ENCODE results near the gene DISC1. TPM values are rescaled to one million over a fixed set of nuclear protein-coding genes. Genes with fewer than 3 reads are reported as not detected.
A peak's percentile ranks its signal among the peaks of the same experiment; 100 is the strongest.

Gene DISC1
- total RNA-seq, 1 experiment from 2014 or later: 1.8 TPM

DNA sequence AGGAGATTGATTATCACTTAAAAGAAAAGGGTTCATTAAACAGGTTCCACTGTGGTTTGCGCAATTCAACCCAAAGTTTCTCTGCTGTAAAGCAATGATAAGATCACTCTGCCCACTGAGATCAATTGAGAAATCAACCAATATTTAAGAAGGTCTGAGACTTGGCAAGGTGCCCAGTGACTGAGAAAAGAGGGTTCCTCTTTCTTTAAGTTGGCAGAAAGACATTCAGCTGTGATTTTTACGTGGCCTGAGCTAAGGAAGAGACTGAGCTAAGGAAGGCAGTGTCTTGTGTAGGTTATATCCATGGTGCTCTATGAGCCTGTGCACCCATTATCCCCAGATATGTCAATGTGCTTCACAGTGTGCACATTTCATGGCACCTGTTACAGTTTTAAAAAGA lies 344.1 kb downstream of the DISC1 start:
- ChIA-PET POLR2A (ENCODE audit: low non-redundant PET) (no interaction called here), CTCF (no interaction called here)
- intact Hi-C loops (cut with micrococcal nuclease; ENCODE audit: unreplicated experiment): no loop called here
- H3K27ac ChIP-seq (ENCODE audit: low read depth, low read length, poor library complexity, severe bottlenecking): no peak overlapping the region
- H3K4me3 ChIP-seq (ENCODE audit: low read depth, low read length, poor library complexity, severe bottlenecking): no peak overlapping the region
- H3K27me3 ChIP-seq (replicated peaks; ENCODE audit: insufficient read depth, low read depth, low read length, poor library complexity): no peaks in the 10 kb centered on the region
- no TSS peak for BruUV-seq (replicated peaks)
- no peaks in the 10 kb centered on the region for H3K36me3 ChIP-seq (ENCODE audit: insufficient read depth, low read length, poor library complexity, severe bottlenecking)
- peaks cover 5% of the 10 kb centered on the region for H3K4me1 ChIP-seq (ENCODE audit: insufficient read depth, low read length, poor library complexity, severe bottlenecking)
- no peak for TF ChIP-seq EZH2 (IDR thresholded peaks at IDR 0.05; ENCODE audit: borderline replicate concordance, low read depth, low read length, poor library complexity, severe bottlenecking)
- TF ChIP-seq CTCF (conservative IDR thresholded peaks at IDR 0.05; ENCODE audit: low read depth, low read length): no peak
- H3K9me3 ChIP-seq (ENCODE audit: low read depth, low read length, poor library complexity, severe bottlenecking): no peaks in the 10 kb centered on the region
- DNase-seq (ENCODE audit: low spot score): peak; percentile 40

DNA sequence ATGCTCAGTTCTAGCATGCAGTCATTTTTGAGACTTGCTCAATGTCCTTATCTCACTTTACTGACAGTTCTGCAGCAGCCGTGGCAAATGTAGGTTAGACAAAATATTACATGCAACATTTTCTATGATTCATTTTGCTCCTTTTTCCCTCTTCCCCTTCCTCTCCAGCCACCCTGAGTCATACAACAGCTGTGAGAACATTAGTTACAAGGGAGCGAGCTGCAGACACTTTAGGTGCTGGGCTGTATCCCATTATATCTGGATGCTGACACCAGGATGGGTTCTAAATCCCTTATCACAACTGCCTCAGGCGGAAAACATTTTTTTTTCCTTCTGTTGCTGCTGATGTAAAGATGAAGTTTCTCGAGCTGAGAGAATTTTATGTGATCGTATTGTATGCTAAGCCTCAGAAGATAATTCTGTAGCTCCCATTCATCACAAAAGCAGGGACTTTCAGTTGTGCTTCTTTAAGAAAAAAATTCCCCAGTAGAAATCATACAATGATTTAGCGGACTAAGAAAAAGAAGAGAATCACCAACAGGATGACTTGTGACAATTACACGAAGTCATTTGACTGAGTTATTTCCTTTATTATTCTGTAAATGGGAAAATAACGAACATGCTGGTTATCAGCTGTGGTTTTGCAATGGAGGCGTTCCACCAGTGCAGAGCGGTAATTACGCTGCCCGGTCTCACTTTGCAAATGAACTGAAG lies 345.0 kb downstream of the DISC1 start:
- ChIA-PET POLR2A (ENCODE audit: low non-redundant PET) (no interaction called here), CTCF (no interaction called here)
- no peaks in the 10 kb centered on the region for H3K27me3 ChIP-seq (replicated peaks; ENCODE audit: insufficient read depth, low read depth, low read length, poor library complexity)
- no TSS peak for BruUV-seq (replicated peaks)
- DNase-seq (ENCODE audit: low spot score): peak; percentile 17
- no peaks in the 10 kb centered on the region for H3K9me3 ChIP-seq (ENCODE audit: low read depth, low read length, poor library complexity, severe bottlenecking)
- peaks cover 5% of the 10 kb centered on the region for H3K4me1 ChIP-seq (ENCODE audit: insufficient read depth, low read length, poor library complexity, severe bottlenecking)
- intact Hi-C loops (cut with micrococcal nuclease; ENCODE audit: unreplicated experiment): no loop called here
- no peak overlapping the region for H3K4me3 ChIP-seq (ENCODE audit: low read depth, low read length, poor library complexity, severe bottlenecking)
- no peak overlapping the region for H3K27ac ChIP-seq (ENCODE audit: low read depth, low read length, poor library complexity, severe bottlenecking)
- TF ChIP-seq CTCF (conservative IDR thresholded peaks at IDR 0.05; ENCODE audit: low read depth, low read length): no peak
- TF ChIP-seq EZH2 (IDR thresholded peaks at IDR 0.05; ENCODE audit: borderline replicate concordance, low read depth, low read length, poor library complexity, severe bottlenecking): no peak
- no peaks in the 10 kb centered on the region for H3K36me3 ChIP-seq (ENCODE audit: insufficient read depth, low read length, poor library complexity, severe bottlenecking)

GRCh38 chr1:231972111-231972445 lies 345.5 kb downstream of the DISC1 start:
- DNase-seq (ENCODE audit: low spot score): no peak
- ChIA-PET CTCF (no interaction called here), POLR2A (ENCODE audit: low non-redundant PET) (no interaction called here)
- TF ChIP-seq EZH2 (IDR thresholded peaks at IDR 0.05; ENCODE audit: borderline replicate concordance, low read depth, low read length, poor library complexity, severe bottlenecking) (no peak), CTCF (conservative IDR thresholded peaks at IDR 0.05; ENCODE audit: low read depth, low read length) (no peak)
- Histone ChIP-seq H3K36me3 (ENCODE audit: insufficient read depth, low read length, poor library complexity, severe bottlenecking) (no peaks in the 10 kb centered on the region), H3K4me3 (ENCODE audit: low read depth, low read length, poor library complexity, severe bottlenecking) (no peak overlapping the region), H3K9me3 (ENCODE audit: low read depth, low read length, poor library complexity, severe bottlenecking) (no peaks in the 10 kb centered on the region), H3K27ac (ENCODE audit: low read depth, low read length, poor library complexity, severe bottlenecking) (no peak overlapping the region), H3K4me1 (ENCODE audit: insufficient read depth, low read length, poor library complexity, severe bottlenecking) (peaks cover 5% of the 10 kb centered on the region), H3K27me3 (replicated peaks; ENCODE audit: insufficient read depth, low read depth, low read length, poor library complexity) (no peaks in the 10 kb centered on the region)
- intact Hi-C loops (cut with micrococcal nuclease; ENCODE audit: unreplicated experiment): no loop called here
- no TSS peak for BruUV-seq (replicated peaks)
